Panc1 (cell line): ENCODE data around the gene KCNB1. TPM values are rescaled to one million over a fixed set of nuclear protein-coding genes. Genes with fewer than 3 reads are reported as not detected.

Experiments
- ATAC-seq: fragments of 200-7000 bp; cut with Tn5 transposase; 2 replicates; pipeline ENCODE4 v1.9.1; 2020; ENCODE audit warnings: mild to moderate bottlenecking, moderate library complexity
- BruUV-seq: library from RNA; stranded (reverse); fragments of 400-500 nt; replicated peaks from 2 replicates; lab custom pipeline; 2021; lab: Mats Ljungman, UMichigan
- CTCF ChIA-PET: fragments of 300-600 bp; sonication (Branson Sonifier 250); formaldehyde crosslinking; loops from one replicate; lab custom pipeline; 2022; ENCODE audit warnings: antibody characterized with exemption; lab: Charles Lee
- POLR2A ChIA-PET: fragments of 300-600 bp; sonication (Branson Sonifier 250); formaldehyde crosslinking; loops from one replicate; lab custom pipeline; 2022; ENCODE audit warnings: antibody characterized with exemption; lab: Charles Lee
- DNase-seq: peaks from one replicate; pipeline ENCODE4 v3.0.0-alpha.2; 2010; ENCODE audit warnings: low read depth, low spot score
- H3K27ac ChIP-seq: 2 replicates; pipeline ENCODE4 v1.5.1; 2011; ENCODE audit warnings: mild to moderate bottlenecking, low read length, inconsistent platforms
- H3K27me3 ChIP-seq: fragments of 200-500 bp; sonication (Bioruptor generic); 2 replicates; pipeline ENCODE4 v1.6.0; 2014; ENCODE audit warnings: low read length, inconsistent platforms; ENCODE audit not compliant: control insufficient read depth, insufficient read depth
- H3K36me3 ChIP-seq: fragments of 200-500 bp; sonication (Bioruptor generic); 2 replicates; pipeline ENCODE4 v1.5.1; 2014; ENCODE audit warnings: inconsistent platforms, mild to moderate bottlenecking, low read length, moderate library complexity; ENCODE audit not compliant: control insufficient read depth, insufficient read depth
- H3K4me1 ChIP-seq: 2 replicates; pipeline ENCODE4 v1.5.1; 2011; ENCODE audit warnings: inconsistent platforms, mild to moderate bottlenecking, low read length, moderate library complexity; ENCODE audit not compliant: control insufficient read depth, insufficient read depth
- H3K4me3 ChIP-seq, 2 experiments: 2 replicates each; pipeline ENCODE4 v1.5.1; 2011 to 2012; ENCODE audit warnings: low read depth in 2 of 2, low read length in 2 of 2, mild to moderate bottlenecking in 2 of 2, inconsistent platforms in 1 of 2, moderate library complexity in 1 of 2
- H3K9me3 ChIP-seq: fragments of 200-500 bp; sonication (Bioruptor generic); 2 replicates; pipeline ENCODE4 v1.5.1; 2014; ENCODE audit warnings: low read depth, mild to moderate bottlenecking, inconsistent platforms, low read length, moderate library complexity; ENCODE audit not compliant: control insufficient read depth, insufficient read depth
- POLR2AphosphoS5 ChIP-seq: IDR thresholded peaks from 2 replicates; pipeline ENCODE4 v1.6.1; 2012; ENCODE audit warnings: mild to moderate bottlenecking, low read depth, low read length, moderate library complexity
- SIN3A ChIP-seq: IDR thresholded peaks from 2 replicates; pipeline ENCODE4 v1.6.1; 2012; ENCODE audit warnings: low read depth, mild to moderate bottlenecking, low read length, moderate library complexity, borderline replicate concordance; ENCODE audit not compliant: insufficient read depth
- TCF7L2 ChIP-seq: IDR thresholded peaks from 2 replicates; pipeline ENCODE4 v1.6.1; 2011; ENCODE audit warnings: mild to moderate bottlenecking, low read depth, low read length, inconsistent platforms
- in situ Hi-C: cut with HindIII; loops from 2 replicates; pipeline ENCODE4 v1.10.0; 2016; ENCODE audit warnings: low sequenced_read_pairs, low pct_unique_long_range_greater_than_20kb
- intact Hi-C: fragments of 100-400 bp; cut with micrococcal nuclease; formaldehyde crosslinking; loops from one replicate; pipeline ENCODE4 v1.10.0; 2022; ENCODE audit not compliant: unreplicated experiment
- total RNA-seq: library from RNA; stranded (reverse); gene quantifications from one replicate; pipeline ENCODE4 v1.2.1, GENCODE V29; 2021; ENCODE audit not compliant: unreplicated experiment
- TF ChIP-seq, protein P1 (sequence below), 2 experiments: IDR thresholded peaks; 2 replicates each; pipeline ENCODE4 v1.6.1; 2011 to 2012; ENCODE audit warnings: low read depth in 2 of 2, control low read depth in 1 of 2, low read length in 1 of 2, mild to moderate bottlenecking in 1 of 2, moderate library complexity in 1 of 2; ENCODE audit not compliant: insufficient read depth in 1 of 2
- TF ChIP-seq, protein P2 (sequence below): fragments of 450-650 bp; IDR thresholded peaks from 2 replicates; pipeline ENCODE4 v1.5.1; 2017; ENCODE audit warnings: mild to moderate bottlenecking

KCNB1 gene
- total RNA-seq, 1 experiment from 2014 or later, result 11.1 TPM

GRCh38 chr20:49381558-49382493 lies 100.6 kb downstream of the KCNB1 start:
- Histone ChIP-seq H3K27me3 (no peaks in the 10 kb centered on the region), H3K4me3 (peak overlapping the region in 1 of 2 experiments; percentile 29; a peak in 1 of 4 replicates), H3K36me3 (no peaks in the 10 kb centered on the region), H3K4me1 (peaks cover 59% of the 10 kb centered on the region), H3K27ac (peak overlapping the region; percentile 94), H3K9me3 (no peaks in the 10 kb centered on the region)
- CTCF ChIA-PET, result interaction anchor here (0.5 to 5.0 kb wide), 3 partner anchors 18 to 102 kb away, joined by 3 to 30 read pairs (median 3); no protein-coding TSS in a partner anchor
- ATAC-seq (peak; percentile 89), DNase-seq (no peak)
- no TSS peak for BruUV-seq
- in situ Hi-C loops, result no loop called here
- POLR2A ChIA-PET, result interaction anchor here (0.7 kb wide), 1 partner anchor 41 kb away, joined by 4 read pairs; no protein-coding TSS in a partner anchor
- intact Hi-C loops, result loop anchor here (5.0 kb wide), 1 partner anchor 100 kb away; the partner anchor contains the start of gene KCNB1
- TF ChIP-seq SIN3A (0 out of 2 replicates have a peak, but pooled peaks have one; percentile 61), POLR2AphosphoS5 (peak; percentile 78; the same call in 1 of the 2 replicates), TCF7L2 (peak; percentile 98)
- TF ChIP-seq, protein P1, sequence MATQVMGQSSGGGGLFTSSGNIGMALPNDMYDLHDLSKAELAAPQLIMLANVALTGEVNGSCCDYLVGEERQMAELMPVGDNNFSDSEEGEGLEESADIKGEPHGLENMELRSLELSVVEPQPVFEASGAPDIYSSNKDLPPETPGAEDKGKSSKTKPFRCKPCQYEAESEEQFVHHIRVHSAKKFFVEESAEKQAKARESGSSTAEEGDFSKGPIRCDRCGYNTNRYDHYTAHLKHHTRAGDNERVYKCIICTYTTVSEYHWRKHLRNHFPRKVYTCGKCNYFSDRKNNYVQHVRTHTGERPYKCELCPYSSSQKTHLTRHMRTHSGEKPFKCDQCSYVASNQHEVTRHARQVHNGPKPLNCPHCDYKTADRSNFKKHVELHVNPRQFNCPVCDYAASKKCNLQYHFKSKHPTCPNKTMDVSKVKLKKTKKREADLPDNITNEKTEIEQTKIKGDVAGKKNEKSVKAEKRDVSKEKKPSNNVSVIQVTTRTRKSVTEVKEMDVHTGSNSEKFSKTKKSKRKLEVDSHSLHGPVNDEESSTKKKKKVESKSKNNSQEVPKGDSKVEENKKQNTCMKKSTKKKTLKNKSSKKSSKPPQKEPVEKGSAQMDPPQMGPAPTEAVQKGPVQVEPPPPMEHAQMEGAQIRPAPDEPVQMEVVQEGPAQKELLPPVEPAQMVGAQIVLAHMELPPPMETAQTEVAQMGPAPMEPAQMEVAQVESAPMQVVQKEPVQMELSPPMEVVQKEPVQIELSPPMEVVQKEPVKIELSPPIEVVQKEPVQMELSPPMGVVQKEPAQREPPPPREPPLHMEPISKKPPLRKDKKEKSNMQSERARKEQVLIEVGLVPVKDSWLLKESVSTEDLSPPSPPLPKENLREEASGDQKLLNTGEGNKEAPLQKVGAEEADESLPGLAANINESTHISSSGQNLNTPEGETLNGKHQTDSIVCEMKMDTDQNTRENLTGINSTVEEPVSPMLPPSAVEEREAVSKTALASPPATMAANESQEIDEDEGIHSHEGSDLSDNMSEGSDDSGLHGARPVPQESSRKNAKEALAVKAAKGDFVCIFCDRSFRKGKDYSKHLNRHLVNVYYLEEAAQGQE (IDR thresholded peaks at IDR 0.05; ENCODE audit: insufficient read depth in 1 of 2, low read depth in 2 of 2, low read length in 1 of 2), result 0 out of 4 replicates have a peak, but pooled peaks of 1 of the 2 experiments have one; percentile 57
- TF ChIP-seq, protein P2, sequence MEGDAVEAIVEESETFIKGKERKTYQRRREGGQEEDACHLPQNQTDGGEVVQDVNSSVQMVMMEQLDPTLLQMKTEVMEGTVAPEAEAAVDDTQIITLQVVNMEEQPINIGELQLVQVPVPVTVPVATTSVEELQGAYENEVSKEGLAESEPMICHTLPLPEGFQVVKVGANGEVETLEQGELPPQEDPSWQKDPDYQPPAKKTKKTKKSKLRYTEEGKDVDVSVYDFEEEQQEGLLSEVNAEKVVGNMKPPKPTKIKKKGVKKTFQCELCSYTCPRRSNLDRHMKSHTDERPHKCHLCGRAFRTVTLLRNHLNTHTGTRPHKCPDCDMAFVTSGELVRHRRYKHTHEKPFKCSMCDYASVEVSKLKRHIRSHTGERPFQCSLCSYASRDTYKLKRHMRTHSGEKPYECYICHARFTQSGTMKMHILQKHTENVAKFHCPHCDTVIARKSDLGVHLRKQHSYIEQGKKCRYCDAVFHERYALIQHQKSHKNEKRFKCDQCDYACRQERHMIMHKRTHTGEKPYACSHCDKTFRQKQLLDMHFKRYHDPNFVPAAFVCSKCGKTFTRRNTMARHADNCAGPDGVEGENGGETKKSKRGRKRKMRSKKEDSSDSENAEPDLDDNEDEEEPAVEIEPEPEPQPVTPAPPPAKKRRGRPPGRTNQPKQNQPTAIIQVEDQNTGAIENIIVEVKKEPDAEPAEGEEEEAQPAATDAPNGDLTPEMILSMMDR, result no peak

- ChIA-PET POLR2A (interaction anchor here (0.6 kb wide), 1 partner anchor 53 kb away, joined by 4 read pairs; no protein-coding TSS in a partner anchor), CTCF (interaction anchor here (1.2 kb wide), 1 partner anchor 104 kb away, joined by 5 read pairs; no protein-coding TSS in a partner anchor)
- in situ Hi-C loops (no loop called here), intact Hi-C loops (loop anchor here (5.0 kb wide), 1 partner anchor 102 kb away; the partner anchor contains the start of gene KCNB1)
- H3K4me3 ChIP-seq, result no peak overlapping the region
- H3K27ac ChIP-seq, result peak overlapping the region; percentile 94
- H3K9me3 ChIP-seq, result no peaks in the 10 kb centered on the region
- H3K27me3 ChIP-seq, result no peaks in the 10 kb centered on the region
- ATAC-seq (no peak), DNase-seq (no peak)
- peaks cover 59% of the 10 kb centered on the region for H3K4me1 ChIP-seq
- no TSS peak for BruUV-seq
- TF ChIP-seq, protein P1 (IDR thresholded peaks at IDR 0.05; ENCODE audit: insufficient read depth in 1 of 2, low read depth in 2 of 2, low read length in 1 of 2), result no peak
- TF ChIP-seq TCF7L2 (no peak), SIN3A (no peak), POLR2AphosphoS5 (no peak)
- TF ChIP-seq, protein P2, result no peak
- H3K36me3 ChIP-seq, result no peaks in the 10 kb centered on the region
Measured at GRCh38 chr20:49380337-49380780, 102.1 kb downstream of the KCNB1 start.
